ENCODE measurements around the gene GALNT7. TPM values are rescaled to one million over a fixed set of nuclear protein-coding genes. Genes with fewer than 3 reads are reported as not detected.
"Not testable (repeated sequence)": the region's sequence is repeated elsewhere in the genome, so short reads cannot be mapped to it uniquely, and the experiment has no call there.

GALNT7 gene
- total and polyA plus RNA-seq, 4 donors: 6.3 to 29.8 (median 16.2) TPM

GRCh38 chr4:173182403-173182802 lies 13.8 kb downstream of the GALNT7 start:
- 8 to 9% methylated on average over 4 of the region's 4 CpGs for WGBS, 2 donors
- H3K27me3 ChIP-seq (ENCODE audit: control insufficient read depth in 1 of 2, insufficient read depth in 2 of 2, low read length in 1 of 2): no peaks in the 10 kb centered on the region
- ATAC-seq (ENCODE audit: low FRiP score) (no peak), DNase-seq (no peak)
- peaks cover 0 to 2% of the 10 kb centered on the region in 2 donors for H3K4me1 ChIP-seq (ENCODE audit: control insufficient read depth in 1 of 2, insufficient read depth in 2 of 2, low read length in 2 of 2)
- H3K4me3 ChIP-seq (ENCODE audit: low read length in 2 of 2): no peak overlapping the region
- H3K27ac ChIP-seq (ENCODE audit: low read depth in 1 of 2, low read length in 2 of 2): peak overlapping the region in 1 of 2 donors; percentile 64
- H3K36me3 ChIP-seq (ENCODE audit: control insufficient read depth in 1 of 2, insufficient read depth in 2 of 2, low read length in 1 of 2): no peaks in the 10 kb centered on the region
- H3K9me3 ChIP-seq (ENCODE audit: control insufficient read depth, low read length): no peaks in the 10 kb centered on the region
- intact Hi-C loops (cut with DNase I): no loop called here

DNA sequence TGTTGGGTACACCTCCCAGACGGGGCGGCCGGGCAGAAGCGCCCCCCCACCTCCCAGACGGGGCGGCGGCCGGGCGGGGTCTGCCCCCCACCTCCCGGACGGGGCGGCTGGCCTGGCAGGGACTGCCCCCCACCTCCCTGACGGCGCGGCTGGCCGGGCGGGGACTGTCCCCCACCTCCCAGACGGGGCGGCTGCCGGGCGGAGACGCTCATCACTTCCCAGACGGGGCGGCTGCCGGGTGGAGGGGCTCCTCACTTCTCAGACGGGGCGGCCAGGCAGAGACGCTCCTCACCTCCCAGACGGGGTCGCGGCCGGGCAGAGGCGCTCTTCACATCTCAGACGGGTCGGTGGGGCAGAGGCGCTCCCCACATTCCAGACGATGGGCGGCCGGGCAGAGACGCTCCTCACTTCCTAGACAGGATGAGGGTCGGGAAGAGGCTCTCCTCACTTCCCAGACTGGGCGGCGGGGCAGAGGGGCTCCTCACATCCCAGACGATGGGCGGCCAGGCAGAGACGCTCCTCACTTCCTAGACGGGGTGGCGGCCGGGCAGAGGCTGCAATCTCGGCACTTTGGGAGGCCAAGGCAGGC lies 15.1 kb downstream of the GALNT7 start:
- H3K4me1 ChIP-seq (ENCODE audit: control insufficient read depth in 1 of 2, insufficient read depth in 2 of 2, low read length in 2 of 2); H3K4me3 ChIP-seq (ENCODE audit: low read length in 2 of 2); H3K9me3 ChIP-seq (ENCODE audit: control insufficient read depth, low read length); ATAC-seq (ENCODE audit: low FRiP score); intact Hi-C loops (cut with DNase I); H3K27me3 ChIP-seq (ENCODE audit: control insufficient read depth in 1 of 2, insufficient read depth in 2 of 2, low read length in 1 of 2); H3K27ac ChIP-seq (ENCODE audit: low read depth in 1 of 2, low read length in 2 of 2); H3K36me3 ChIP-seq (ENCODE audit: control insufficient read depth in 1 of 2, insufficient read depth in 2 of 2, low read length in 1 of 2); DNase-seq: not testable (repeated sequence)
- 97 to 98% methylated on average over 31 to 47 of the region's 50 CpGs for WGBS, 2 donors

DNA sequence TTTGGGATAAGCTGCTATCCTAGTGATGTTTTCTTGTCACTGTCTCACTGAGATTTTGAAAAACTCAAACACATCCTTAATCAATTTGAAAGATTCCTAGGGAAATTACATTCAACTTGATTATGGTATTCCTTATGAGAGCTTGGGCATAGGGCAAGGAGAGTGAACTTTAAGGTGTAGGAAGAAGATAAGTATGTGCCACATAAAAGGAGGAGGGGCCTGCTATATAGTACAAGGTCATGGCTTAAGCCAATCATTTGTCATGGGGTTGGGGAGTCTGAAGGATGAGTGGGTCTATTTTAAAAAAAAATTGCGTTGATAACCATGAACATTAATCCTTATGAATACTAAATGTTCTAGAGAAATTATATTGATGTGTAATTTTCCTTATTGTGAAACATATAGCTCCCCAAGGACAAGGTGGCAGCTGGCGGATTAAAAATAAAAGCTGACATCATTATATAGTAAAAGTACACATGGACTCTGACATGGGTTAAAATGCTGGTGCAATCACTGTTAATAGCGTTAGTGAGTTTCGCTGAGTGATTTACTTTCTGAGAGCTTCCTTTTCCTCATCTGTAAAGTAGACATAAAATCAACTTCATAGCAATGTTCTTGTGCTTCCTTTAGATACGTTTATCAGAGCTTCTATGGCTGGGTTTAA lies 17.4 kb downstream of the GALNT7 start:
- H3K4me1 ChIP-seq (ENCODE audit: control insufficient read depth in 1 of 2, insufficient read depth in 2 of 2, low read length in 2 of 2): no peaks in the 10 kb centered on the region
- H3K27me3 ChIP-seq (ENCODE audit: control insufficient read depth in 1 of 2, insufficient read depth in 2 of 2, low read length in 1 of 2): no peaks in the 10 kb centered on the region
- H3K9me3 ChIP-seq (ENCODE audit: control insufficient read depth, low read length): no peaks in the 10 kb centered on the region
- H3K36me3 ChIP-seq (ENCODE audit: control insufficient read depth in 1 of 2, insufficient read depth in 2 of 2, low read length in 1 of 2): no peaks in the 10 kb centered on the region
- ATAC-seq (ENCODE audit: low FRiP score) (no peak), DNase-seq (no peak)
- intact Hi-C loops (cut with DNase I): no loop called here
- H3K27ac ChIP-seq (ENCODE audit: low read depth in 1 of 2, low read length in 2 of 2): no peak overlapping the region
- 73 to 74% methylated on average over 5 of the region's 5 CpGs for WGBS, 2 donors
- no peak overlapping the region for H3K4me3 ChIP-seq (ENCODE audit: low read length in 2 of 2)

- intact Hi-C loops (cut with DNase I): no loop called here
- ATAC-seq (ENCODE audit: low FRiP score): no peak
These were observed 19.1 kb downstream of the GALNT7 start for GRCh38 chr4:173187732-173188131.

DNA sequence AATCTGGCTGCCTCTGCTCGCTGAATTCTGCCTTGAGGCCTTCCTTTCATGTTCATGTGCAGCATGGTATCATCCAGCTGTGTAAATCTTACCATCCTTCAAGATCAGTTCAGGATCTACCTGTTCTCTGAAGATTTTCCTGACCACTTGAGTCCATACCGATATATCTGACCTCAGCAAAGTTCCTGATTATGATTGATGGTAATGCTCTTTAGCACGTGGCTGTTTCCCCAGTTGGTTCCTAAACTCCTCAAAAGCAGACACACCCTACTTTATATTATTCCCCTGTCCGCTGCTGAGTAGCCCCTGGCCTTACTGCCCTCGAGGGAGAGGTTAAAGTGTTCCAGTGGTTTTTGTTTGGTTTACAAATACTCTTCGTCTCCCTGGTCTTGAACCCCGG lies 20.0 kb downstream of the GALNT7 start:
- Histone ChIP-seq H3K9me3 (ENCODE audit: control insufficient read depth, low read length) (no peaks in the 10 kb centered on the region), H3K4me1 (ENCODE audit: control insufficient read depth in 1 of 2, insufficient read depth in 2 of 2, low read length in 2 of 2) (no peaks in the 10 kb centered on the region), H3K4me3 (ENCODE audit: low read length in 2 of 2) (no peak overlapping the region), H3K36me3 (ENCODE audit: control insufficient read depth in 1 of 2, insufficient read depth in 2 of 2, low read length in 1 of 2) (no peaks in the 10 kb centered on the region), H3K27me3 (ENCODE audit: control insufficient read depth in 1 of 2, insufficient read depth in 2 of 2, low read length in 1 of 2) (no peaks in the 10 kb centered on the region), H3K27ac (ENCODE audit: low read depth in 1 of 2, low read length in 2 of 2) (no peak overlapping the region)
- WGBS, 2 donors: 85 to 87% methylated on average over 7 of the region's 7 CpGs
- DNase-seq (no peak), ATAC-seq (ENCODE audit: low FRiP score) (no peak)
- intact Hi-C loops (cut with DNase I): no loop called here

More at GRCh38 chr4:173187732-173188131, 19.1 kb downstream of the GALNT7 start:
- Histone ChIP-seq H3K36me3 (ENCODE audit: control insufficient read depth in 1 of 2, insufficient read depth in 2 of 2, low read length in 1 of 2) (no peaks in the 10 kb centered on the region), H3K4me3 (ENCODE audit: low read length in 2 of 2) (no peak overlapping the region), H3K4me1 (ENCODE audit: control insufficient read depth in 1 of 2, insufficient read depth in 2 of 2, low read length in 2 of 2) (no peaks in the 10 kb centered on the region), H3K27ac (ENCODE audit: low read depth in 1 of 2, low read length in 2 of 2) (no peak overlapping the region), H3K27me3 (ENCODE audit: control insufficient read depth in 1 of 2, insufficient read depth in 2 of 2, low read length in 1 of 2) (no peaks in the 10 kb centered on the region), H3K9me3 (ENCODE audit: control insufficient read depth, low read length) (no peaks in the 10 kb centered on the region)
- DNase-seq: no peak
- WGBS, 2 donors: 89 to 93% methylated on average over 1 of the region's 1 CpG

DNA sequence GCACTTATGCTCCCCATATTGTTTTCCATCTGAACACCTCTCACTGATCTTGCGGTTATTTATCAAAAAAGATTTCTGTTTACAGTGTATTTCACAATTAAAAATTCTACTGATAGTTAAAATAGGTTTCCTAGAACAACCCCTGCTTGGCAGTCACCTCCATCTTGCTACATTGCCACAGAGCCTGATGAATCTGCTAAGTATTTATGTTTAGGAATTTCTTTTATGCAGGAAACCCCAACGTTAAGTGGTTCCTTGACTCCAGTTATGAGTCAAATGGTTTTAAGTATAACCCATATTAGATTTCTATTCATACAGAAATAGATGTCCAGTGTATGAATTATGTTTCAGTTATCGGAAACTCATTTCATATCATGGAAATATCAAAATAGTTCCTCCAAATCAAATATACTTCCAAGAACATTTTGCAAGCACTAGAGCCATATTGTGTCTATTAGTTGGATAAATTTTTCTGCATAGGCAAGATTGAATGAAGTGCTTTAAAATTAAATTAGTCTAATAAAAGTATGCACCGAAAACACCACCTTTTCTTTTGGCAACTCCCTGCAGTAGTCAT lies 20.6 kb downstream of the GALNT7 start:
- no peak for ATAC-seq (ENCODE audit: low FRiP score)
- no peaks in the 10 kb centered on the region for H3K36me3 ChIP-seq (ENCODE audit: control insufficient read depth in 1 of 2, insufficient read depth in 2 of 2, low read length in 1 of 2)
- H3K4me3 ChIP-seq (ENCODE audit: low read length in 2 of 2): no peak overlapping the region
- H3K27ac ChIP-seq (ENCODE audit: low read depth in 1 of 2, low read length in 2 of 2): no peak overlapping the region
- H3K27me3 ChIP-seq (ENCODE audit: control insufficient read depth in 1 of 2, insufficient read depth in 2 of 2, low read length in 1 of 2): no peaks in the 10 kb centered on the region
- H3K4me1 ChIP-seq (ENCODE audit: control insufficient read depth in 1 of 2, insufficient read depth in 2 of 2, low read length in 2 of 2): no peaks in the 10 kb centered on the region
- no peak for DNase-seq
- H3K9me3 ChIP-seq (ENCODE audit: control insufficient read depth, low read length): no peaks in the 10 kb centered on the region
- intact Hi-C loops (cut with DNase I): no loop called here
- 93 to 95% methylated on average over 4 of the region's 4 CpGs for WGBS, 2 donors

- no peak overlapping the region for H3K4me3 ChIP-seq (ENCODE audit: low read length in 2 of 2)
- intact Hi-C loops (cut with DNase I): no loop called here
- H3K4me1 ChIP-seq (ENCODE audit: control insufficient read depth in 1 of 2, insufficient read depth in 2 of 2, low read length in 2 of 2): no peaks in the 10 kb centered on the region
- 51 to 53% methylated on average over 3 of the region's 3 CpGs for WGBS, 2 donors
- no peak overlapping the region for H3K27ac ChIP-seq (ENCODE audit: low read depth in 1 of 2, low read length in 2 of 2)
- no peaks in the 10 kb centered on the region for H3K27me3 ChIP-seq (ENCODE audit: control insufficient read depth in 1 of 2, insufficient read depth in 2 of 2, low read length in 1 of 2)
- ATAC-seq (ENCODE audit: low FRiP score) (no peak), DNase-seq (no peak)
- H3K9me3 ChIP-seq (ENCODE audit: control insufficient read depth, low read length): no peaks in the 10 kb centered on the region
- H3K36me3 ChIP-seq (ENCODE audit: control insufficient read depth in 1 of 2, insufficient read depth in 2 of 2, low read length in 1 of 2): no peaks in the 10 kb centered on the region
These were observed 23.0 kb downstream of the GALNT7 start for GRCh38 chr4:173191623-173192041.

- Histone ChIP-seq H3K27me3 (ENCODE audit: control insufficient read depth in 1 of 2, insufficient read depth in 2 of 2, low read length in 1 of 2) (no peaks in the 10 kb centered on the region), H3K9me3 (ENCODE audit: control insufficient read depth, low read length) (no peaks in the 10 kb centered on the region), H3K4me3 (ENCODE audit: low read length in 2 of 2) (no peak overlapping the region), H3K27ac (ENCODE audit: low read depth in 1 of 2, low read length in 2 of 2) (no peak overlapping the region), H3K4me1 (ENCODE audit: control insufficient read depth in 1 of 2, insufficient read depth in 2 of 2, low read length in 2 of 2) (no peaks in the 10 kb centered on the region), H3K36me3 (ENCODE audit: control insufficient read depth in 1 of 2, insufficient read depth in 2 of 2, low read length in 1 of 2) (no peaks in the 10 kb centered on the region)
- WGBS, 2 donors: 82 to 85% methylated on average over 7 of the region's 7 CpGs
- intact Hi-C loops (cut with DNase I): no loop called here
- DNase-seq: no peak
- no peak for ATAC-seq (ENCODE audit: low FRiP score)
These were observed 24.0 kb downstream of the GALNT7 start for GRCh38 chr4:173192375-173193162.
